ENCODE data around the gene CNDP2.

- TF ChIP-seq ZNF274 (IDR thresholded peaks at IDR 0.05; ENCODE audit: low read depth, low read length) (no peak), YY1 (IDR thresholded peaks at IDR 0.05; ENCODE audit: insufficient read depth, insufficient read length) (no peak), SUZ12 (IDR thresholded peaks at IDR 0.05; ENCODE audit: extremely low read depth, insufficient read depth, insufficient read length) (no peak)
Observed at GRCh38 chr18:74513883-74514205, 17.7 kb downstream of the CNDP2 start.
